Hematopoietic multipotent progenitor cell treated with erythropoietin and hydrocortisone succinate and interleukin-3 and kit ligand, for 8 days (in vitro differentiated cells): ENCODE measurements around the gene PCDHB9.
"Not testable (repeated sequence)": the region's sequence is repeated elsewhere in the genome, so short reads cannot be mapped to it uniquely, and the experiment has no call there.

Source experiments
- DNase-seq: peaks from one replicate; pipeline ENCODE4 v3.0.0-alpha.2; 2015

Gene PCDHB9

DNA sequence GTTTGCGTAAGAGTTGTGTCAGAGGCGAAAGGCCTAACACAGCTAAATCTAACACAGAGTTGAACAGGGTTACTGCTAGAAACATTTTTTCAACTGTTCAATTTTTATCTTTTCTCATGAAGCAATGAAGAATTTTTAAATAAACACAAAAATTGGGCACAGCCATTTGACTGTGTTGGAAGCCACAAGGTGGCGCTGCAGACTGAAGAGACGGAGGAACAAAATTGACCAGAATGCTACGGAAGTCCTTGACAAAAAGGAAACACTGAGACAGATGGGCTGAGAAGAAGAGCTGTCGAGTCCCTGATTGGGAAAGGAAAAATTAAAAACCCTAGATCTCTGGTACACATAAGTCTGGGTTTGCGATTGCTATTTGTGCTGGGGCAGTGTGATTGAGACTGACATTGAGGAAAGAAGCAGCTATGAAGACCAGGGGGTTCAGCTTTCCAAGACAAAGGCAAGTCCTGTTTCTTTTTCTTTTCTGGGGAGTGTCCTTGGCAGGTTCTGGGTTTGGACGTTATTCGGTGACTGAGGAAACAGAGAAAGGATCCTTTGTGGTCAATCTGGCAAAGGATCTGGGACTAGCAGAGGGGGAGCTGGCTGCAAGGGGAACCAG is at the start of gene PCDHB9:
Gene PCDHB9, plus strand, starts transcription at position 265 of the 616 bp plus-strand sequence. Its CDS starts 158 bp downstream, at position 423.
- peak; percentile 1 for DNase-seq

- DNase-seq = not testable (repeated sequence)
These were observed 49.6 kb upstream of the PCDHB9 start for GRCh38 chr5:141137346-141137745.

GRCh38 chr5:141149812-141150211 is 37.1 kb upstream of the PCDHB9 start, which contains the start of gene PCDHB6:
Gene PCDHB6 (plus strand): TSS chr5:141150057. CDS start chr5:141150258, 201 bp downstream.
- DNase-seq = no peak

- DNase-seq = no peak
These were observed 36.6 kb upstream of the PCDHB9 start for GRCh38 chr5:141150224-141150992.

GRCh38 chr5:141150993-141151325 is 36.0 kb upstream of the PCDHB9 start:
- DNase-seq = no peak

GRCh38 chr5:141151632-141152031 is 35.3 kb upstream of the PCDHB9 start:
- DNase-seq = not testable (repeated sequence)

- DNase-seq = not testable (repeated sequence)
These were observed 34.9 kb upstream of the PCDHB9 start for GRCh38 chr5:141152096-141152495.

GRCh38 chr5:141155540-141156374 is 31.2 kb upstream of the PCDHB9 start:
- no peak for DNase-seq

DNA sequence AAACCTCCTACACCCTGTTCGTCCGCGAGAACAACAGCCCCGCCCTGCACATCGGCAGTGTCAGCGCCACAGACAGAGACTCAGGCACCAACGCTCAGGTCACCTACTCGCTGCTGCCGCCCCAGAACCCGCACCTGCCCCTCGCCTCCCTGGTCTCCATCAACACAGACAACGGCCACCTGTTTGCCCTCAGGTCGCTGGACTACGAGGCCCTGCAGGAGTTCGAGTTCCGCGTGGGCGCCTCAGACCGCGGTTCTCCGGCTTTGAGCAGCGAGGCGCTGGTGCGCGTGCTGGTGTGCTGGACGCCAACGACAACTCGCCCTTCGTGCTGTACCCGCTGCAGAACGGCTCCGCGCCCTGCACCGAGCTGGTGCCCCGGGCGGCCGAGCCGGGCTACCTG is 29.6 kb upstream of the PCDHB9 start:
- DNase-seq = not testable (repeated sequence)

DNA sequence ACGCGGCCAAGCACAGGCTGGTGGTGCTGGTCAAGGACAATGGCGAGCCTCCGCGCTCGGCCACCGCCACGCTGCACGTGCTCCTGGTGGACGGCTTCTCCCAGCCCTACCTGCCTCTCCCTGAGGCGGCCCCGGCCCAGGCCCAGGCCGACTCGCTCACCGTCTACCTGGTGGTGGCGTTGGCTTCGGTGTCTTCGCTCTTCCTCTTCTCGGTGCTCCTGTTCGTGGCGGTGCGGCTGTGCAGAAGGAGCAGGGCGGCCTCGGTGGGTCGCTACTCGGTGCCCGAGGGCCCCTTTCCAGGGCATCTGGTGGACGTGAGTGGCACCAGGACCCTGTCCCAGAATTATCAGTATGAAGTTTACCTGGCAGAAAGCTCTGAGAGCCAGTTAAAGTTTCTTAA is 29.1 kb upstream of the PCDHB9 start:
- not testable (repeated sequence) for DNase-seq

DNA sequence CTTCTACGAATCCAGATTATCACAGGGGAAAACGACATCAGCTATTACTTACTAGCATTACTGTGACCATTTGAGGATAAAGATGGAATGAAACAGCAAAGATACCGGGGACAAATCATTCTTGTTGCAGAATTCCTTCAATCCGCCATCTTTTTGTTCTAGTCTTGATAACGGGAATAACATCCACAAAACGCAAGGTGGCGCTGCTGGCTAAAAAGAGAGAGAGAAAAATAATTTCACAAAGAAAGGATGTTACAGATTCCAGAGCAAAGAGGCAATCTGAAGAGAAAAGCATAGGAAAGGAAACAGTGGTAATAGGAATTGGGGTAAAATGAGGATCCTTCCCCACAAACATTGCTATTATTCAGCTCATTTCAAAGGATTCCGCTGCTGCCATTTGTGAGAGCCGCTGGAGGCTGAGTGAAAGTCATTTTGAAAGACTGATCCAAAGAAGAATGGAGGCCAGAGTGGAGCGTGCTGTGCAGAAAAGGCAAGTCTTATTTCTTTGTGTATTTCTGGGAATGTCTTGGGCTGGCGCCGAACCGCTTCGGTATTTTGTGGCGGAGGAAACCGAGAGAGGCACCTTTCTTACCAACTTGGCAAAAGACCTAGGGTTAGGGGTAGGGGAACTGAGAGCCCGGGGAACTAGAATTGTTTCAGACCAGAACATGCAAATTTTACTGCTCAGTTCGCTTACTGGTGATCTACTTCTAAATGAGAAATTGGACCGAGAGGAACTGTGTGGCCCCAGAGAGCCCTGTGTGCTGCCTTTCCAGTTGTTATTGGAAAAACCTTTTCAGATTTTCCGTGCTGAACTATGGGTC is 14.4 kb upstream of the PCDHB9 start, which contains the start of gene PCDHB7:
Gene PCDHB7, plus strand, starts transcription at position 264 of the 824 bp plus-strand sequence. Its CDS starts 192 bp downstream, at position 456.
- DNase-seq = peak; percentile 29

DNA sequence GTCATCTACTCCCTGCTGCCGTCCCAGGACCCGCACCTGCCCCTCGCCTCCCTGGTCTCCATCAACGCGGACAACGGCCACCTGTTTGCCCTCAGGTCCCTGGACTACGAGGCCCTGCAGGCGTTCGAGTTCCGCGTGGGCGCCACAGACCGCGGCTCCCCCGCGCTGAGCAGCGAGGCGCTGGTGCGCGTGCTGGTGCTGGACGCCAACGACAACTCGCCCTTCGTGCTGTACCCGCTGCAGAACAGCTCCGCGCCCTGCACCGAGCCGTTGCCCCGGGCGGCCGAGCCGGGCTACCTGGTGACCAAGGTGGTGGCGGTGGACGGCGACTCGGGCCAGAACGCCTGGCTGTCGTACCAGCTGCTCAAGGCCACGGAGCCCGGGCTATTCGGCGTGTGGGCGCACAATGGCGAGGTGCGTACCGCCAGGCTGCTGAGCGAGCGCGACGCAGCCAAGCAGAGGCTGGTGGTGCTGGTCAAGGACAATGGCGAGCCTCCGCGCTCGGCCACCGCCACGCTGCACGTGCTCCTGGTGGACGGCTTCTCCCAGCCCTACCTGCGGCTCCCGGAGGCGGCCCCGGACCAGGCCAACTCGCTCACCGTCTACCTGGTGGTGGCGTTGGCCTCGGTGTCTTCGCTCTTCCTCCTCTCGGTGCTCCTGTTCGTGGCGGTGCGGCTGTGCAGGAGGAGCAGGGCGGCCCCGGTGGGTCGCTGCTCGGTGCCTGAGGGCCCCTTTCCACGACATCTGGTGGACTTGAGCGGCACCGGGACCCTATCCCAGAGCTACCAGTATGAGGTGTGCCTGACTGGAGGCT is 12.5 kb upstream of the PCDHB9 start:
- not testable (repeated sequence) for DNase-seq

DNA sequence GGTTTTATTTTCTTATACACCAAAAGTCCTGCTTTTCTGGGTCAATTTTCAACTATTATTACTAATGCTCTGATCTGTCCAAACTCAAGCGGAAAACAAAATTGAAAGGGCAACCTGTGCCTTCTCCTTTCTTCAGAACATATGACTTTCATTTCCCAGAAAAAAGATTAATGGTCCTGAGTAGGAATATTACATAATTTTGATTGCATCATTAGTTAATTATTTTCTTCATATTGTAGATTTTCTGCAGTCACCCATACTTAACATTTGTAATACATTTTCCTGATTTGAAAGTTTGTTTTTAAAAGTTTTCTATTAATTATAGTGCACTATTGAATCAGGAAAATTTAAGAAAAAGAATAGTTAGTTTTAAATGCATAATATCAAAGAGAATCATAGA is 11.0 kb upstream of the PCDHB9 start:
- DNase-seq = no peak

DNA sequence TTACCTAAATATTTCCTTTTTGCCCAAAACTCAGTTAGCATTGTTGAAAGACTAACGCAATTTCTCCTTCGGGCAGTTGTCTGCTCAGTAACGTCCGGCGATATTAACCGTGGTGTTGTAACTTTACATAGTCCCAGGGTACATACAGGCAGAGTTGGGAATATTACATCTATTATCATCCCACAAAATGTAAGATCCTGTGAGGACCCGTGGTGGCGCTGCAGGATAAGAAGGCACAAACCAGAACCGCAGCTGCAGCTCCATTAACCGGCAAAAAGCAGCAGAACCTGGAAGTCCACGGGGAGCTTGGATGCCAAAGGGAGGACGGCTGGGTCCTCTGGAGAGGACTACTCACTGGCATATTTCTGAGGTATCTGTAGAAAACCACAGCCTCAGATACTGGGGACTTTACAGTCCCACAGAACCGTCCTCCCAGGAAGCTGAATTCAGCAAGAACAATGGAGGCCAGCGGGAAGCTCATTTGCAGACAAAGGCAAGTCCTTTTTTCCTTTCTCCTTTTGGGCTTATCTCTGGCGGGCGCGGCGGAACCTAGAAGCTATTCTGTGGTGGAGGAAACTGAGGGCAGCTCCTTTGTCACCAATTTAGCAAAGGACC is 9.3 kb upstream of the PCDHB9 start, which contains the start of gene PCDHB8:
Gene PCDHB8, plus strand, starts transcription at position 214 of the 615 bp plus-strand sequence. Its CDS starts 245 bp downstream, at position 459.
- not testable (repeated sequence) for DNase-seq

DNA sequence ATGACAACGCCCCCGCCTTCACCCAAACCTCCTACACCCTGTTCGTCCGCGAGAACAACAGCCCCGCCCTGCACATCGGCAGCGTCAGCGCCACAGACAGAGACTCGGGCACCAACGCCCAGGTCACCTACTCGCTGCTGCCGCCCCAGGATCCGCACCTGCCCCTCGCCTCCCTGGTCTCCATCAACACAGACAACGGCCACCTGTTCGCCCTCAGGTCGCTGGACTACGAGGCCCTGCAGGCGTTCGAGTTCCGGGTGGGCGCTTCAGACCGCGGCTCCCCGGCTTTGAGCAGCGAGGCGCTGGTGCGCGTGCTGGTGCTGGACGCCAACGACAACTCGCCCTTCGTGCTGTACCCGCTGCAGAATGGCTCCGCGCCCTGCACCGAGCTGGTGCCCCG is 7.6 kb upstream of the PCDHB9 start:
- not testable (repeated sequence) for DNase-seq

DNA sequence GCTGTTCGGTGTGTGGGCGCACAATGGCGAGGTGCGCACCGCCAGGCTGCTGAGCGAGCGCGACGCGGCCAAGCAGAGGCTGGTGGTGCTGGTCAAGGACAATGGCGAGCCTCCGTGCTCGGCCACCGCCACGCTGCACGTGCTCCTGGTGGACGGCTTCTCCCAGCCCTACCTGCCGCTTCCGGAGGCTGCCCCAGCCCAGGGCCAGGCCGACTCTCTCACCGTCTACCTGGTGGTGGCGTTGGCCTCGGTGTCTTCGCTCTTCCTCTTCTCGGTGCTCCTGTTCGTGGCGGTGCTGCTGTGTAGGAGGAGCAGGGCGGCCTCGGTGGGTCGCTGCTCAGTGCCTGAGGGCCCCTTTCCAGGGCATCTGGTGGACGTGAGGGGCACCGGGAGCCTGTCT is 7.1 kb upstream of the PCDHB9 start:
- not testable (repeated sequence) for DNase-seq

GRCh38 chr5:141180313-141180712 is 6.6 kb upstream of the PCDHB9 start:
- no peak for DNase-seq

GRCh38 chr5:141182248-141182647 is 4.7 kb upstream of the PCDHB9 start, which contains the start of gene PCDHB16:
Gene PCDHB16 (plus strand): TSS chr5:141182387. CDS start chr5:141182560, 173 bp downstream.
- no peak for DNase-seq

- not testable (repeated sequence) for DNase-seq
These were observed 2.7 kb upstream of the PCDHB9 start for GRCh38 chr5:141184117-141184855.

DNA sequence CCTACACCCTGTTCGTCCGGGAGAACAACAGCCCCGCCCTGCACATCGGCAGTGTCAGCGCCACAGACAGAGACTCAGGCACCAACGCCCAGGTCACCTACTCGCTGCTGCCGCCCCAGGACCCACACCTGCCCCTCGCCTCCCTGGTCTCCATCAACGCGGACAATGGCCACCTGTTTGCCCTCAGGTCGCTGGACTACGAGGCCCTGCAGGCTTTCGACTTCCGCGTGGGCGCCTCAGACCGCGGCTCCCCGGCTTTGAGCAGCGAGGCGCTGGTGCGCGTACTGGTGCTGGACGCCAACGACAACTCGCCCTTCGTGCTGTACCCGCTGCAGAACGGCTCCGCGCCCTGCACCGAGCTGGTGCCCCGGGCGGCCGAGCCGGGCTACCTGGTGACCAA is 1.7 kb downstream of the PCDHB9 start:
- DNase-seq = not testable (repeated sequence)
